Upper lobe of left lung (tissue), 4 donors: ENCODE measurements around the gene FAT1.

Experiments used
- CTCF ChIP-seq, 6 experiments: fragments of 450-650 bp in 4 of 6; fragments of 200-600 bp in 2 of 6; sonication (generic) in 2 of 6; IDR thresholded peaks; one replicate each; pipeline ENCODE4 v1.5.1; 2016 to 2019; ENCODE audit warnings: antibody characterized with exemption in 6 of 6
- EP300 ChIP-seq, 4 donors: sonication (generic); formaldehyde crosslinking; IDR thresholded peaks; one replicate each; pipeline ENCODE4 v1.5.1; 2017; ENCODE audit warnings: antibody characterized with exemption in 4 of 4, control low read depth in 2 of 4
- POLR2AphosphoS5 ChIP-seq, 2 donors: sonication (generic); formaldehyde crosslinking; IDR thresholded peaks; one replicate each; pipeline ENCODE4 v1.5.1; 2017; ENCODE audit warnings: antibody characterized with exemption in 2 of 2

- TF ChIP-seq CTCF (IDR thresholded peaks at IDR 0.05) = no peak
- TF ChIP-seq EP300 (IDR thresholded peaks at IDR 0.05) = no peak
- no peak for TF ChIP-seq POLR2AphosphoS5 (IDR thresholded peaks at IDR 0.05)
Measured at GRCh38 chr4:186586205-186586604, 137.5 kb downstream of the FAT1 start.
